ENCODE data around the gene ZNF672.
A peak's percentile ranks its signal among the peaks of the same experiment; 100 is the strongest.
"Not testable (repeated sequence)": the region's sequence is repeated elsewhere in the genome, so short reads cannot be mapped to it uniquely, and the experiment has no call there.

The ZNF672 gene

DNA sequence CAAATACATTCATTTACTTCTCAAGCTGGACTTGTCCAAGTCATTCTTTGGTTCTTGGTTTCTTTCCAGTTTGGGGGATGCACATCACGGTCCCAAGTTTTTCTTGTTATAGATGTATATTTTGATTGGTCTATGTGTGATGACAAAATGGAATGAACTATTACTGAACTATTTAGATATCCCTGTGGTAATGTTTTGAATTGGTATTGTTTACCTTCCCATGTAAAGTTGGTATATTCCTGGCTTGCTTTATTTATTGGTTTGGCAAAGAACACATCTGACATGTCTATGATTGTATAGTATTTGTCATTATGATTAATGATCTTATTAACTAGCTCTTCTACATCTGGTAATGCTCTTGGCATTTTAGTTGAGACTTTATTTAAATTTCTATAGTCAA, 43.2 kb downstream of the ZNF672 start:
- no peak overlapping the region for H3K4me3 ChIP-seq (ENCODE audit: low read length)
- DNase-seq (ENCODE audit: low read depth), result no peak
- TF ChIP-seq, protein P1, sequence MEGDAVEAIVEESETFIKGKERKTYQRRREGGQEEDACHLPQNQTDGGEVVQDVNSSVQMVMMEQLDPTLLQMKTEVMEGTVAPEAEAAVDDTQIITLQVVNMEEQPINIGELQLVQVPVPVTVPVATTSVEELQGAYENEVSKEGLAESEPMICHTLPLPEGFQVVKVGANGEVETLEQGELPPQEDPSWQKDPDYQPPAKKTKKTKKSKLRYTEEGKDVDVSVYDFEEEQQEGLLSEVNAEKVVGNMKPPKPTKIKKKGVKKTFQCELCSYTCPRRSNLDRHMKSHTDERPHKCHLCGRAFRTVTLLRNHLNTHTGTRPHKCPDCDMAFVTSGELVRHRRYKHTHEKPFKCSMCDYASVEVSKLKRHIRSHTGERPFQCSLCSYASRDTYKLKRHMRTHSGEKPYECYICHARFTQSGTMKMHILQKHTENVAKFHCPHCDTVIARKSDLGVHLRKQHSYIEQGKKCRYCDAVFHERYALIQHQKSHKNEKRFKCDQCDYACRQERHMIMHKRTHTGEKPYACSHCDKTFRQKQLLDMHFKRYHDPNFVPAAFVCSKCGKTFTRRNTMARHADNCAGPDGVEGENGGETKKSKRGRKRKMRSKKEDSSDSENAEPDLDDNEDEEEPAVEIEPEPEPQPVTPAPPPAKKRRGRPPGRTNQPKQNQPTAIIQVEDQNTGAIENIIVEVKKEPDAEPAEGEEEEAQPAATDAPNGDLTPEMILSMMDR (conservative IDR thresholded peaks at IDR 0.05; ENCODE audit: low read length), result no peak

DNA sequence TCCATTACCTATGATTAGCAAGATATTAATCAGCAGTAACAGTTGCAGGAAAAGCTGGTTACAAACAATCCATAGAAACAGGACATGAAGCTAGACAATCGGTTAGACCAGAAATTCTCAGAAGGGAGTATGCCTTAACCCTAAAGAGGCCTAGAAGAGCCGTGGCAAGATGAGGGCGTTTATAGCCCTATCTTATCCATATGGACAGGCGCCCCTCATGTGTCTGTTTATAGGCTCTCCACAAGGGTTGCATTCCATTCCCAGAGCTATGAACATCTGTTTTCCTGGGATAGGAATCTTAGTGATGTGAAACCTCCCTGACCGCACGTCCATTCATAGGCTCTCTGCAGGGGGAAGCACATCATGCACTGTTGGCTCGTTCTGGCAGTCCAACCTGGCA, 44.4 kb downstream of the ZNF672 start:
- DNase-seq (ENCODE audit: low read depth), result peak; percentile 37
- H3K4me3 ChIP-seq (ENCODE audit: low read length), result not testable (repeated sequence)

DNA sequence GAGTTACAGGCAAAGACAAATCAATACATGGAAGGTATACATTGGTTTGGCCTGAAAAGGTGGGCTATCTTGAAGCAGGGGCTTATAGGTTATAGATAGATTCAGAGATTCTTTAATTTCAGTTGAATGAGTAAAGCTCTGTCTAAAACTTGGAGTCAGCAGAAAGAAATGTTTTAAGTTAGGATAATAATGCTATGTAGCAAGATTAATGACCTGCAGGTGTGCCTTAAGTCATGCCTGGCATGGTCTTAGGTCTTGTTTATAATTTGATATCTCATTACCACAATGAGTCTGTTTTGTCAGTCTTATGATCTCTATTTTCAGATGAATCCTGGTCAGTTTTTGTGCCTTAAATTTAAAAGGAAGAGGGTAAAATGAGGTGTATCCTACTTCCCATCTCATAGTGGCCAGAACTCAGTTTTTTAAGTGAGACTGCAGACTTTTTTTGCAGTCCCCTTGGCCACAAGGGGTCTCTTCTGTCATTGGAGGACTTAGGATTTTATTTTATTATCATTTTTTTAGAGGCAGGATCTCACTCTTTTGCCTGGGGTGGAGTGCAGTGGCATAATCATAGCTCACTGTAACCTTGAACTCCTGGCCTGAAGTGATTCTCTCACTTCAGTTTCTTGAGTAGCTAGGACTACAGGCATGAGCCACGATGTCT, 46.7 kb downstream of the ZNF672 start:
- H3K4me3 ChIP-seq (ENCODE audit: low read length), result no peak overlapping the region
- TF ChIP-seq, protein P1 (conservative IDR thresholded peaks at IDR 0.05; ENCODE audit: low read length), result no peak
- DNase-seq (ENCODE audit: low read depth), result no peak

DNA sequence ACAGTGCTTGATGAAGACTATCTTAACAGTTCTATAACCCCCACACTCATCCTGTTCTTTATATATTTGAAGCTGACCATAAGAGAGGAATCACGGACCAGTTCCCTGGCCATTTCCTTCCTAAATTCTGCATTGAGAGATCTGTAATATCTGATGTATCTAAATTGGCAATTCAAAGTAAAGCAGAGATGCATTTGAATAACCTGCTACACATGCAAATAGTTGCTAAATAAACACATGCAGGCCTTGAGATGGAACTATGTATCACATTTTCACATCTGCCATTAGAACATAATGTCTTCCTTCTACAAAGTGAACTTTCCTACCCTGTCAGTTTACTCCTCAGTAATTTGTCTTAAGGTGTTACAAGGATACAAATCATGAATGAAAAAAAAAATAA, 47.6 kb downstream of the ZNF672 start:
- TF ChIP-seq, protein P1 (conservative IDR thresholded peaks at IDR 0.05; ENCODE audit: low read length), result no peak
- no peak for DNase-seq (ENCODE audit: low read depth)
- H3K4me3 ChIP-seq (ENCODE audit: low read length), result no peak overlapping the region

DNA sequence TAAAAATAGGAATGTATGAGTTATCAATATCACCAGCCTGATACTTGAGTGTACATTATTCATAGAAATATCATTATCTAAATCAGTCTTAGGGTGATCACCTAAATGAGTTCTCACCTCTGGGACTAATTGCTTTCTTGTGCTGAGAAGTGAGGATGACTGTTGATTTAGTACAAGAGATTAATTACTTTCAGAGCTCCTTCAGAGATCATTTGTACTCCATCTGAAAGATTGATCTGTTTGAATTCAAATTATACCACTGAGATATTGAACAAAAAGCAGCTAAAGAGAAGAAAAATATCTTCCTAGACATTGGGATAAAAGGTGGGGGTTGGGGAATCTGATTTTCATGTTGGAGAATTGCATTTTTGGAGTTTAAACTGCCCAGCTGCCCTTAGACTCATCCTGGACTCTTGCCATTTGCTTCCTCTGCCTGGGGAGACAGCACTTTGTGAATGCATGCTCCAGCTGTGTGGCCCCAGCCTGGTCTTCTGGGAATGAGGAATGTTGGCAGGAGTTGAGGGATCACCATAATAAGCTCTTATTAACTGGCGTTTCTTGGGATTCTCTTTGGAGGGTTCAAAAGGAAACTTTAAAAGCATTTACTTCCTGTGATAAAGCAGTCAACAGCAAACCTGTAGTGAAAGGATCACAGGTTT, 48.3 kb downstream of the ZNF672 start:
- peak; percentile 56 for DNase-seq (ENCODE audit: low read depth)
- TF ChIP-seq, protein P1 (conservative IDR thresholded peaks at IDR 0.05; ENCODE audit: low read length), result no peak
- no peak overlapping the region for H3K4me3 ChIP-seq (ENCODE audit: low read length)

DNA sequence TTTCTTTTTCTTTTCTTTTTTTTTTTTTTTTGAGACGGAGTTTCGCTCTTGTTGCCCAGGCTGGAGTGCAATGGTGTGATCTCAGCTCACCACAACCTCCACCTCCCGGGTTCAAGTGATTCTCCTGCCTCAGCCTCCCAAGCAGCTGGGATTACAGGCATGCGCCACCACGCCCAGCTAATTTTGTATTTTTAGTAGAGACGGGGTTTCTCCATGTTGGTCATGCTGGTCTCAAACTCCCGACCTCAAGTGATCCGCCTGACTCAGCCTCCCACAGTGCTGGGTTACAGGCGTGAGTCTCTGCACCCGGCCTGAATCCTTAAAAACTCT, 51.9 kb downstream of the ZNF672 start:
- not testable (repeated sequence) for H3K4me3 ChIP-seq (ENCODE audit: low read length); DNase-seq (ENCODE audit: low read depth)

DNA sequence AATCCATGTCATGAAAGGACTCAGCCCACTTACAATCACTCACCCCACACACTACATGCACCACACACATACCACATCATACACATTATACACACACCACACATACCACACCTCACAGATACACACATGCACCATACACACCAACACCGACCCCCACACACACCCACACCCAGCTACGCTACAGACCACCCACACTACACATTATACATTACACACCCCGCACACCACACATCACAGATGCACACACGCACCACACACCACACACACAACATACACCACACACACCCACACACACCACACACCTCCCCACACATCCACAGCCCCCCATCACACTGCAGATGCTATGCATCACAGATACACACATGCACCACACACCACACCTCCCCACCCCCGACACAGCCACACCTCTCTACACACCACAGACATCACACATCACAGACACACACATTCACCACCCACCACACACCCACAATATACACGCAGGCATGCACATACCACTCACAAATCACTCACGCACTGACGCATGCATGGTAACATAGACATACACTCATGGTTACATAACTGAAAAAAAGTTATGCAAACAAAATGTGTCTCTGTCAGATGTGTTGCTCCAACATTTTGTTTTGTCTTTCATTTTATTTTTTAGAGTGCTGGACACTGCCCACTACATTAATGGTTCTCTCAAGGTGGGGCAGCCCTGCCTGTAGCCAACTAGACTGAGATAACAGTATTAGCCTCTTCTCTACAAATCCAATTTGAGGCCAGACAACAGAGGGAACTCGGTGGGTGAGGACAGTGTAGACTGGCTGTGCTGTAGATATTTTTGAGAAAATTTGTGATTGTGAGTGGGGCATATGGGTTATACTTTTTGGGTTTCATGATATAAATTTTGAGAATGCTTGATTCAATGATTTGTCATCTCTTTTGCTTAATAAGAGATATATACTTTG, 52.8 kb downstream of the ZNF672 start:
- TF ChIP-seq, protein P1 (conservative IDR thresholded peaks at IDR 0.05; ENCODE audit: low read length), result no peak
- no peak overlapping the region for H3K4me3 ChIP-seq (ENCODE audit: low read length)
- peak; percentile 9 for DNase-seq (ENCODE audit: low read depth)

DNA sequence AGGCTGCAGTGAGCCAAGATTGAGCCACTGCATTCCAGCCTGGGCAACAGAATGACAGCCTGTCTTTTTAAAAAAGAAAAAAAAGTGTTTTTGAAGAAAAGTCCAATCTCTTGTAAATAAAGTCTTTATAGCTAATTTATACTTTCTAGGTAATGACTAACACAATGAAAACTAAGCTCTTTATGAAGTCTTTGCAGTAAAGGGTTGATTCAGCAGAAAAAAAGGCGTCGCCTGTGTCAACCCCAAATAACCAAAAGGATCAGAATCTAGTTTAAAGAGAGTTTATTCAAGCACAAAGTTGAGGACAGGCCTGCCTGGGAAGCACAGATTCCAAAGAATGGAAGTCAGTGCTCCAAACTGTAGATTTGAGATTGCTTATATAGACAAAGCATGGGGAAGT, 53.7 kb downstream of the ZNF672 start:
- no peak overlapping the region for H3K4me3 ChIP-seq (ENCODE audit: low read length)
- TF ChIP-seq, protein P1 (conservative IDR thresholded peaks at IDR 0.05; ENCODE audit: low read length), result no peak
- DNase-seq (ENCODE audit: low read depth), result no peak

All from AG10803 (cell line).